ENCODE measurements around the gene AHSP.
"Not testable (repeated sequence)": the region's sequence is repeated elsewhere in the genome, so short reads cannot be mapped to it uniquely, and the experiment has no call there.

Gene AHSP

GRCh38 chr16:31496670-31497069, 31.0 kb upstream of the AHSP start:
- H3K36me3 ChIP-seq = no peaks in the 10 kb centered on the region
- H3K27me3 ChIP-seq = no peaks in the 10 kb centered on the region
- no peaks in the 10 kb centered on the region for H3K4me1 ChIP-seq
- H3K9me3 ChIP-seq = no peaks in the 10 kb centered on the region
- TF ChIP-seq, protein P1, sequence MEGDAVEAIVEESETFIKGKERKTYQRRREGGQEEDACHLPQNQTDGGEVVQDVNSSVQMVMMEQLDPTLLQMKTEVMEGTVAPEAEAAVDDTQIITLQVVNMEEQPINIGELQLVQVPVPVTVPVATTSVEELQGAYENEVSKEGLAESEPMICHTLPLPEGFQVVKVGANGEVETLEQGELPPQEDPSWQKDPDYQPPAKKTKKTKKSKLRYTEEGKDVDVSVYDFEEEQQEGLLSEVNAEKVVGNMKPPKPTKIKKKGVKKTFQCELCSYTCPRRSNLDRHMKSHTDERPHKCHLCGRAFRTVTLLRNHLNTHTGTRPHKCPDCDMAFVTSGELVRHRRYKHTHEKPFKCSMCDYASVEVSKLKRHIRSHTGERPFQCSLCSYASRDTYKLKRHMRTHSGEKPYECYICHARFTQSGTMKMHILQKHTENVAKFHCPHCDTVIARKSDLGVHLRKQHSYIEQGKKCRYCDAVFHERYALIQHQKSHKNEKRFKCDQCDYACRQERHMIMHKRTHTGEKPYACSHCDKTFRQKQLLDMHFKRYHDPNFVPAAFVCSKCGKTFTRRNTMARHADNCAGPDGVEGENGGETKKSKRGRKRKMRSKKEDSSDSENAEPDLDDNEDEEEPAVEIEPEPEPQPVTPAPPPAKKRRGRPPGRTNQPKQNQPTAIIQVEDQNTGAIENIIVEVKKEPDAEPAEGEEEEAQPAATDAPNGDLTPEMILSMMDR (IDR thresholded peaks at IDR 0.05; ENCODE audit: low read depth, low read length) = no peak
- DNase-seq = no peak
- no peak overlapping the region for H3K4me3 ChIP-seq (ENCODE audit: low read depth, low read length)

GRCh38 chr16:31498493-31498892, 29.2 kb upstream of the AHSP start:
- H3K27me3 ChIP-seq = no peaks in the 10 kb centered on the region
- no peak overlapping the region for H3K4me3 ChIP-seq (ENCODE audit: low read depth, low read length)
- no peaks in the 10 kb centered on the region for H3K36me3 ChIP-seq
- TF ChIP-seq, protein P1 (IDR thresholded peaks at IDR 0.05; ENCODE audit: low read depth, low read length) = no peak
- no peaks in the 10 kb centered on the region for H3K9me3 ChIP-seq
- DNase-seq = no peak
- H3K4me1 ChIP-seq = no peaks in the 10 kb centered on the region

- DNase-seq = no peak
- no peaks in the 10 kb centered on the region for H3K27me3 ChIP-seq
- H3K4me3 ChIP-seq (ENCODE audit: low read depth, low read length) = no peak overlapping the region
- H3K4me1 ChIP-seq = no peaks in the 10 kb centered on the region
- TF ChIP-seq, protein P1 (IDR thresholded peaks at IDR 0.05; ENCODE audit: low read depth, low read length) = no peak
- H3K36me3 ChIP-seq = no peaks in the 10 kb centered on the region
- H3K9me3 ChIP-seq = no peaks in the 10 kb centered on the region
These were observed 27.8 kb upstream of the AHSP start for GRCh38 chr16:31499928-31500327.

DNA sequence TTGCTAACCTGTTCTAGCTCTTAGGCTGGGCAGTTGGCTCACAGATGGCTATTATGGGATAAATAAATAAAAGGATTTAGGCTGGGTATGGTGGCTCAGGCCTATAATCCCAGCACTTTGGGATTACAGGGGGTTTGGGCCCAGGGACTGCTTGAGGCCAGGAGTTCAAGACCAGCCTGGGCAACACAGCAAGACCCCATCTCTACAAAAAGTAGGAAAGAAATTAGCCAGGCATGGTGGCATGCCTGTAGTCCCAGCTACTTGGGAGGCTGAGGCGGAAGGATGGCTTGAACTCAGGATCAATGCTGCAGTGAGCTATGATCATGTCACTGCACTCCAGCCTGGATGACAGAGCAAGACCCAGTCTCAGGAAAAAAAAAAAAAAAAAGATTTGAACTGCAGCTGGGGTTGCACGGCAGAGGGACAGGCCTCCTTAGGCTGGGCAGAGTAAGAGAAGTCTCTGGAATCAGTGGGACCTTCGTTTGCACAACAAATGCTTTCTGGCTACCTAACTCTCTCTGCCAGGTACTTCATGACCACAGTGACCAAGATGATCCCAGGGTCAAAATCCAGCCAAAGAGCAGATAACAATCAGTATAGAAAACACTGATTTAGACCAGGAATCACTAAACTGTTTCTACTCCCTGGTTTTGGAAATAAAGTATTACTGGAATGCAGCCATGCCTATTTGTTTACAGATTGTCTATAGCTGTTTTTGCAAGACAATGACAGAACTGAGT, 26.3 kb upstream of the AHSP start:
- Histone ChIP-seq H3K36me3 (no peaks in the 10 kb centered on the region), H3K4me1 (no peaks in the 10 kb centered on the region), H3K9me3 (no peaks in the 10 kb centered on the region), H3K4me3 (ENCODE audit: low read depth, low read length) (no peak overlapping the region), H3K27me3 (no peaks in the 10 kb centered on the region)
- DNase-seq = no peak
- TF ChIP-seq, protein P1 (IDR thresholded peaks at IDR 0.05; ENCODE audit: low read depth, low read length) = no peak

GRCh38 chr16:31501966-31502348, 25.7 kb upstream of the AHSP start:
- Histone ChIP-seq H3K27me3 (no peaks in the 10 kb centered on the region), H3K9me3 (no peaks in the 10 kb centered on the region), H3K4me3 (ENCODE audit: low read depth, low read length) (no peak overlapping the region), H3K36me3 (no peaks in the 10 kb centered on the region), H3K4me1 (no peaks in the 10 kb centered on the region)
- TF ChIP-seq, protein P1 (IDR thresholded peaks at IDR 0.05; ENCODE audit: low read depth, low read length) = no peak
- no peak for DNase-seq

- TF ChIP-seq, protein P1 (IDR thresholded peaks at IDR 0.05; ENCODE audit: low read depth, low read length) = no peak
- Histone ChIP-seq H3K4me3 (ENCODE audit: low read depth, low read length) (no peak overlapping the region), H3K36me3 (no peaks in the 10 kb centered on the region), H3K27me3 (no peaks in the 10 kb centered on the region), H3K4me1 (no peaks in the 10 kb centered on the region), H3K9me3 (no peaks in the 10 kb centered on the region)
- DNase-seq = no peak
These were observed 24.7 kb upstream of the AHSP start for GRCh38 chr16:31502981-31503380.

- not testable (repeated sequence) for H3K4me3 ChIP-seq (ENCODE audit: low read depth, low read length); H3K9me3 ChIP-seq; DNase-seq
These were observed 24.1 kb upstream of the AHSP start for GRCh38 chr16:31503555-31503954.

More at GRCh38 chr16:31503555-31503954, 24.1 kb upstream of the AHSP start:
- H3K4me1 ChIP-seq, H3K36me3 ChIP-seq, H3K27me3 ChIP-seq: not testable (repeated sequence)
